CD14-positive monocyte (primary cell): Measurements from ENCODE around the gene ZNF778. TPM values are rescaled to one million over a fixed set of nuclear protein-coding genes. Genes with fewer than 3 reads are reported as not detected.

Experiments used
- DNase-seq, 3 donors: peaks; one replicate each; pipeline ENCODE4 v3.0.0-alpha.2; 2011 to 2022
- H2AFZ ChIP-seq: 2 replicates; pipeline ENCODE4 v1.6.0; 2012; ENCODE audit warnings: mild to moderate bottlenecking, low read depth, low read length, inconsistent platforms; ENCODE audit not compliant: insufficient read depth, poor library complexity, severe bottlenecking
- H3K27ac ChIP-seq, 2 donors: 1 replicate in 1 of 2; 2 replicates in 1 of 2; pipeline ENCODE4 v1.5.1; 2012 to 2013; ENCODE audit warnings: low read length in 2 of 2, control low read depth in 1 of 2, inconsistent platforms in 1 of 2, low read depth in 1 of 2, mild to moderate bottlenecking in 1 of 2
- H3K27me3 ChIP-seq, 2 donors: one replicate each; pipeline versions ENCODE4 v1.6.0 to v1.6.1; 2011 to 2013; ENCODE audit warnings: low read length in 2 of 2; ENCODE audit not compliant: control insufficient read depth in 2 of 2, insufficient read depth in 2 of 2
- H3K36me3 ChIP-seq, 2 donors: replicated peaks in 1 of 2; 1 replicate in 1 of 2; 2 replicates in 1 of 2; pipeline versions ENCODE4 v1.5.1 to v1.6.1; 2012 to 2013; ENCODE audit warnings: low read length in 2 of 2, control low read depth in 1 of 2, inconsistent platforms in 1 of 2, mild to moderate bottlenecking in 1 of 2; ENCODE audit not compliant: insufficient read depth in 2 of 2, control insufficient read depth in 1 of 2
- H3K4me1 ChIP-seq, 2 donors: 1 replicate in 1 of 2; 2 replicates in 1 of 2; pipeline versions ENCODE4 v1.5.1 to v1.6.1; 2012 to 2013; ENCODE audit warnings: low read length in 2 of 2, control low read depth in 1 of 2, inconsistent platforms in 1 of 2, mild to moderate bottlenecking in 1 of 2, moderate library complexity in 1 of 2; ENCODE audit not compliant: insufficient read depth in 2 of 2, control insufficient read depth in 1 of 2
- H3K4me2 ChIP-seq: replicated peaks from 2 replicates; pipeline ENCODE3; 2012; ENCODE audit warnings: low read length, moderate library complexity, mild to moderate bottlenecking; ENCODE audit not compliant: poor library complexity, severe bottlenecking; ENCODE audit errors: extremely low read depth
- H3K4me3 ChIP-seq, 3 experiments: fragments of 200-600 bp in 1 of 3; sonication (generic) in 1 of 3; replicated peaks in 1 of 3; 1 replicate in 2 of 3; 2 replicates in 1 of 3; pipeline ENCODE4 v1.5.1; 2011 to 2013; ENCODE audit warnings: low read length in 3 of 3, mild to moderate bottlenecking in 3 of 3, control low read depth in 2 of 3, low read depth in 2 of 3, inconsistent platforms in 1 of 3, moderate library complexity in 1 of 3
- H3K79me2 ChIP-seq: 2 replicates; pipeline ENCODE4 v1.6.0; 2012; ENCODE audit warnings: mild to moderate bottlenecking, control low read depth, inconsistent platforms, low read length, moderate library complexity; ENCODE audit not compliant: insufficient read depth
- H3K9ac ChIP-seq: 2 replicates; pipeline ENCODE4 v1.6.0; 2017; ENCODE audit warnings: low read length, mild to moderate bottlenecking; ENCODE audit not compliant: insufficient read depth, poor library complexity, severe bottlenecking
- H3K9me3 ChIP-seq, 2 donors: replicated peaks in 1 of 2; 1 replicate in 1 of 2; 2 replicates in 1 of 2; pipeline versions ENCODE4 v1.5.1 to v1.6.1; 2012 to 2013; ENCODE audit warnings: low read length in 2 of 2, control low read depth in 1 of 2; ENCODE audit not compliant: control insufficient read depth in 1 of 2, insufficient read depth in 1 of 2
- H4K20me1 ChIP-seq: 2 replicates; pipeline ENCODE4 v1.6.0; 2012; ENCODE audit warnings: mild to moderate bottlenecking, low read length, control low read depth, moderate library complexity; ENCODE audit not compliant: insufficient read depth
- H3K27ac Mint-ChIP-seq, 7 donors: one replicate each; pipeline ENCODE4 v1.8.0; 2020; ENCODE audit warnings: mild to moderate bottlenecking in 7 of 7, mixed read lengths in 7 of 7, moderate library complexity in 6 of 7, inconsistent platforms in 2 of 7
- H3K27me3 Mint-ChIP-seq, 3 donors: one replicate each; pipeline ENCODE4 v1.8.0; 2021 to 2022; ENCODE audit warnings: low read depth in 3 of 3, mild to moderate bottlenecking in 3 of 3, mixed read lengths in 3 of 3, moderate library complexity in 3 of 3, inconsistent platforms in 1 of 3
- H3K36me3 Mint-ChIP-seq, 2 donors: one replicate each; pipeline ENCODE4 v1.8.0; 2020; ENCODE audit warnings: mixed read lengths in 2 of 2, inconsistent platforms in 1 of 2, mild to moderate bottlenecking in 1 of 2
- H3K4me1 Mint-ChIP-seq: one replicate; pipeline ENCODE4 v1.8.0; 2020; ENCODE audit warnings: mild to moderate bottlenecking, mixed read lengths
- H3K4me3 Mint-ChIP-seq, 2 donors: one replicate each; pipeline ENCODE4 v1.8.0; 2020; ENCODE audit warnings: mild to moderate bottlenecking in 2 of 2, mixed read lengths in 2 of 2, moderate library complexity in 1 of 2
- H3K9me3 Mint-ChIP-seq, 7 donors: one replicate each; pipeline ENCODE4 v1.8.0; 2020 to 2022; ENCODE audit warnings: mixed read lengths in 7 of 7, mild to moderate bottlenecking in 6 of 7, moderate library complexity in 6 of 7, inconsistent platforms in 2 of 7
- WGBS: methylation state at CpG from one replicate; pipeline ENCODE4 v1.1.5; 2013; ENCODE audit warnings: missing lambda C conversion rate; ENCODE audit not compliant: insufficient coverage; 5-methylcytosine and 5-hydroxymethylcytosine counted together
- intact Hi-C, 2 donors: fragments of 100-400 bp; cut with micrococcal nuclease; formaldehyde crosslinking; loops; one replicate each; pipeline versions ENCODE4 v1.15.0 to v1.15.1; 2023
- polyA plus RNA-seq, 3 donors: library from polyadenylated mRNA; depleted of rRNA in 1 of 3; unstranded in 2 of 3; stranded (reverse) in 1 of 3; fragments of 300-500 nt in 2 of 3; fragments of >200 nt in 1 of 3; fragmentation: Illumina TruSeq in 2 of 3; gene quantifications; 1 replicate in 2 of 3; 2 replicates in 1 of 3; pipeline ENCODE4 v1.2.3, GENCODE V29; 2012 to 2021
- TF ChIP-seq, protein P1 (sequence below): fragments of 200-600 bp; IDR thresholded peaks from one replicate; pipeline ENCODE4 v1.8.0; 2022; ENCODE audit warnings: antibody characterized with exemption, mild to moderate bottlenecking

The ZNF778 gene
- polyA plus RNA-seq, 3 donors, result 0.51 to 9.0 (median 0.60) TPM

DNA sequence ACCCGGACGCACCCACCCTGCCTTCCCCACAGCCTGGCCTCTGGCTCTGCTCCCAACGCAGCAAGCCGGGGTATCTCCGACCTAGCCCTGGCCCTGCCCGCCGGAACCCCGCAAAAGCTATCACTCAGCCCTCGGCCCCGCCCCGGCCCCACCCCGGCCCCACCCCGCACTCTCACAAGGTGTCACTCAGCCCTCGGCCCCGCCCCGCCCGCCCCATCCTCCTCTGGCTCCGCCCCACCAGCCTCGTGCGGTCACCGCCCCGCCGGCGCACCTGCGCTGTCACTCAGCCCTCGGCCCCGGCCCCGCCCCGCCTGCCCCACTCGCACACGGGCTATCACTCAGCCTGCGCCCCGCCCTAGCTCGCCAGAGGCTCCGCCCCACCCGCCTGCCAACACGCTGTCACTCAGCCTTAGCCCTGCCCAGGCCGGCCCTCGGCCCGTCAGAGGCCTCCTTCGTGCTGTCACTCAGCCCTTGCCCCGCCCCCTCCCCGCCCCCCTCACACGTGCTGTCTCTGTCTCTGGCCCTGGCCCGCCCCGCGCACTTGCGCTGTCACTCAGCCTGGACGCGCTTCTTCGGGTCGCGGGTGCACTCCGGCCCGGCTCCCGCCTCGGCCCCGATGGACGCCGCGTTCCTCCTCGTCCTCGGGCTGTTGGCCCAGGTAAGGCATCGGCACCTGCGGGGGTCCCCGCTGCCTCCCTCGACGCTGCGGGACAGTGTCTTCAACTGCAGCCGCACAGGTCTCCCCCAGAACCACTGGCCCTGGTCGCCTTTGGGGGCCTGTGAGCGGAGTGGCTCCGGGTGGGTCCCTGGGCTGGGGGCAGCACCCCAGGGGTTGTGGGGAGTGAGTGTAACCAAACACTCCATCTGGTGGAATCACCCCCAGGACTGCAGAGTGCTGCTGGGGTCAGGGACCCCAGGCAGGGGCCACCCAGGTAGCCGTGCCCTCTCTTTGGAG, 46.0 kb upstream of the ZNF778 start, which contains the start of gene CDH15:
Gene CDH15 (plus strand): TSS at position 533 of the 955 bp plus-strand sequence. CDS start 84 bp downstream, at position 617.
- H3K9me3 Mint-ChIP-seq, result peaks cover 0 to 4% (median 0%) of the 10 kb centered on the region in 7 donors
- peak within 1 kb of the TSS in 1 of 3 experiments; percentile 44 for H3K4me3 ChIP-seq
- no peaks in the 10 kb centered on the region for H3K79me2 ChIP-seq
- peaks cover 0 to 40% of the 10 kb centered on the region in 2 donors for H3K27me3 ChIP-seq
- H3K27ac Mint-ChIP-seq, result peak within 1 kb of the TSS in 3 of 7 donors; percentile 33 to 75 (median 51)
- H3K4me1 Mint-ChIP-seq, result peaks cover 6% of the 10 kb centered on the region
- H3K4me2 ChIP-seq, result peak within 1 kb of the TSS; percentile 51
- peak; percentile 88 to 95 (median 95) for DNase-seq
- H3K36me3 ChIP-seq, result no peaks in the 10 kb centered on the region
- H3K9ac ChIP-seq, result no peak within 1 kb of the TSS
- no peaks in the 10 kb centered on the region for H3K36me3 Mint-ChIP-seq
- TF ChIP-seq, protein P1, sequence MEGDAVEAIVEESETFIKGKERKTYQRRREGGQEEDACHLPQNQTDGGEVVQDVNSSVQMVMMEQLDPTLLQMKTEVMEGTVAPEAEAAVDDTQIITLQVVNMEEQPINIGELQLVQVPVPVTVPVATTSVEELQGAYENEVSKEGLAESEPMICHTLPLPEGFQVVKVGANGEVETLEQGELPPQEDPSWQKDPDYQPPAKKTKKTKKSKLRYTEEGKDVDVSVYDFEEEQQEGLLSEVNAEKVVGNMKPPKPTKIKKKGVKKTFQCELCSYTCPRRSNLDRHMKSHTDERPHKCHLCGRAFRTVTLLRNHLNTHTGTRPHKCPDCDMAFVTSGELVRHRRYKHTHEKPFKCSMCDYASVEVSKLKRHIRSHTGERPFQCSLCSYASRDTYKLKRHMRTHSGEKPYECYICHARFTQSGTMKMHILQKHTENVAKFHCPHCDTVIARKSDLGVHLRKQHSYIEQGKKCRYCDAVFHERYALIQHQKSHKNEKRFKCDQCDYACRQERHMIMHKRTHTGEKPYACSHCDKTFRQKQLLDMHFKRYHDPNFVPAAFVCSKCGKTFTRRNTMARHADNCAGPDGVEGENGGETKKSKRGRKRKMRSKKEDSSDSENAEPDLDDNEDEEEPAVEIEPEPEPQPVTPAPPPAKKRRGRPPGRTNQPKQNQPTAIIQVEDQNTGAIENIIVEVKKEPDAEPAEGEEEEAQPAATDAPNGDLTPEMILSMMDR, result no peak
- intact Hi-C loops, result loop anchor here in 1 of 2 donors (2.0 to 5.0 kb wide), 3 partner anchors 21 to 314 kb away; partner anchors contain the start of genes GALNS and TRAPPC2L
- H3K4me1 ChIP-seq, result peaks cover 18 to 24% of the 10 kb centered on the region in 2 donors
- peak within 1 kb of the TSS; percentile 51 to 86 for H3K4me3 Mint-ChIP-seq
- no peaks in the 10 kb centered on the region for H3K9me3 ChIP-seq
- H3K27ac ChIP-seq, result no peak within 1 kb of the TSS
- WGBS, result 11% methylated on average over 40 of the region's 74 CpGs
- no peak within 1 kb of the TSS for H2AFZ ChIP-seq
- no peaks in the 10 kb centered on the region for H4K20me1 ChIP-seq
- H3K27me3 Mint-ChIP-seq, result peaks cover 8 to 62% (median 18%) of the 10 kb centered on the region in 3 donors

DNA sequence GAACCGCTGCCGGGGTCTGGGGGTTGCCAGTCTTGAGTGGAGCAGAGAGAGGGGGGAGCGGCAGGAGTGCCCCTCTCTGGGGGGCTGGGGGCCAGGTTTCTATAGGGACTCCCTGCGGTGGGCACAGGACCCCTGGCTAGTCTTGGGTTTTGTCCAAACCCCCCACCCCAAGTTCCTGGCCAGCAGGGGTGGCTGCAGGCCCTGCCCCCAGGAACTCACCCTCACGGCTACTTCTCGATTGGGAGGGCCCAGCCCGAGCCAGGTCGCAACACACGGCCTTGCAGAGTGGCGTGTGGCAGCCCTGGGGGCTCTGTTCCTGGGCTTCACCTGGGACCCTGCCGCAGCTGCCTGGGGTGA, 45.4 kb upstream of the ZNF778 start:
- H3K4me3 Mint-ChIP-seq, result no peak overlapping the region
- peaks cover 8 to 57% (median 16%) of the 10 kb centered on the region in 3 donors for H3K27me3 Mint-ChIP-seq
- Histone ChIP-seq H3K27me3 (peaks cover 0 to 40% of the 10 kb centered on the region in 2 donors), H3K27ac (no peak overlapping the region), H3K79me2 (no peaks in the 10 kb centered on the region), H3K9ac (no peak overlapping the region), H3K4me3 (no peak overlapping the region), H2AFZ (no peak overlapping the region), H3K4me1 (peaks cover 15 to 20% of the 10 kb centered on the region in 2 donors), H3K9me3 (no peaks in the 10 kb centered on the region), H3K4me2 (no peak overlapping the region), H4K20me1 (no peaks in the 10 kb centered on the region), H3K36me3 (no peaks in the 10 kb centered on the region)
- intact Hi-C loops, result loop anchor here in 1 of 2 donors (5.0 kb wide), 1 partner anchor 315 kb away; the partner anchor contains the start of genes GALNS and TRAPPC2L
- no peaks in the 10 kb centered on the region for H3K36me3 Mint-ChIP-seq
- 87% methylated on average over 7 of the region's 11 CpGs for WGBS
- no peak overlapping the region for H3K27ac Mint-ChIP-seq
- H3K9me3 Mint-ChIP-seq, result peaks cover 0 to 4% (median 0%) of the 10 kb centered on the region in 7 donors
- peaks cover 6% of the 10 kb centered on the region for H3K4me1 Mint-ChIP-seq
- DNase-seq, result no peak
- TF ChIP-seq, protein P1, result no peak
